A549 (cell line): ENCODE data around the gene KCNIP4. TPM values are rescaled to one million over a fixed set of nuclear protein-coding genes. Genes with fewer than 3 reads are reported as not detected.

ENCODE experiments used
- ATAC-seq, 2 experiments: fragments of 200-7000 bp in 1 of 2; fragments of >200 bp in 1 of 2; cut with Nextera tagmentation in 1 of 2; cut with Tn5 transposase in 1 of 2; 3 replicates each; pipeline versions ENCODE4 v1.8.0 to v1.9.1; 2018 to 2020; ENCODE audit warnings: mild to moderate bottlenecking in 1 of 2, moderate library complexity in 1 of 2
- CTCF ChIA-PET: fragments of 300-600 bp; sonication (Branson Sonifier 250); formaldehyde crosslinking; extraction: SDS; loops from one replicate; lab custom pipeline; 2021; ENCODE audit warnings: antibody characterized with exemption, inconsistent platforms; lab: Yijun Ruan, JAX
- POLR2A ChIA-PET: fragments of 350-600 bp; formaldehyde crosslinking; extraction: SDS; loops from one replicate; lab custom pipeline; 2021; ENCODE audit warnings: antibody characterized with exemption, inconsistent platforms; lab: Yijun Ruan, JAX
- DNase-seq, 2 experiments: peaks; one replicate each; pipeline versions ENCODE4 v3.0.0 to v3.0.0-alpha.2; 2011 to 2016; ENCODE audit warnings: low read depth in 1 of 2, low spot score in 1 of 2
- FAIRE-seq: peaks from 2 replicates; lab custom pipeline; 2011; peaks lifted over from hg19 to GRCh38; lab: Jason Lieb, UNC
- H3K27ac ChIP-seq, 2 experiments: fragments of >200 bp; sonication (Bioruptor Twin); formaldehyde crosslinking; 3 replicates each; pipeline ENCODE4 v1.5.1; 2016 to 2017
- H3K4me1 ChIP-seq: fragments of >200 bp; sonication (Bioruptor Twin); formaldehyde crosslinking; 3 replicates; pipeline ENCODE4 v1.6.1; 2016
- H3K4me2 ChIP-seq: fragments of >200 bp; sonication (Bioruptor Twin); formaldehyde crosslinking; 3 replicates; pipeline ENCODE4 v1.6.1; 2016
- H3K4me3 ChIP-seq: fragments of >200 bp; sonication (Bioruptor Twin); formaldehyde crosslinking; 3 replicates; pipeline ENCODE4 v1.5.1; 2016
- H3K9me3 ChIP-seq: fragments of >200 bp; sonication (Bioruptor Twin); formaldehyde crosslinking; 3 replicates; pipeline ENCODE4 v1.6.1; 2016
- BHLHE40 ChIP-seq: IDR thresholded peaks from 2 replicates; pipeline ENCODE4 v1.6.1; 2012; ENCODE audit warnings: low read depth, low read length, inconsistent platforms
- CBX2 ChIP-seq: fragments of 200-600 bp; sonication (generic); IDR thresholded peaks from 2 replicates; pipeline ENCODE4 v1.6.1; 2016; ENCODE audit warnings: low read depth, mild to moderate bottlenecking, borderline replicate concordance
- CHD4 ChIP-seq: fragments of 200-600 bp; sonication (generic); IDR thresholded peaks from 2 replicates; pipeline ENCODE4 v1.6.1; 2016; ENCODE audit warnings: antibody characterized with exemption, mild to moderate bottlenecking, borderline replicate concordance
- EP300 ChIP-seq, 2 experiments: fragments of >200 bp; sonication (Bioruptor Twin); formaldehyde crosslinking; IDR thresholded peaks; 2 replicates in 1 of 2; 3 replicates in 1 of 2; pipeline ENCODE4 v1.6.1; 2016 to 2017
- FOSL2 ChIP-seq, 2 experiments: fragments of 450-650 bp in 1 of 2; fragments of >200 bp in 1 of 2; sonication (Bioruptor Twin) in 1 of 2; formaldehyde crosslinking; IDR thresholded peaks; 2 replicates each; pipeline versions ENCODE4 v1.5.0 to v1.6.1; 2016 to 2020; ENCODE audit warnings: mild to moderate bottlenecking in 1 of 2, moderate library complexity in 1 of 2
- FOXS1 ChIP-seq: fragments of 250-450 bp; sonication (Bioruptor Pico); IDR thresholded peaks from 2 replicates; pipeline ENCODE4 v1.5.0; 2020; ENCODE audit warnings: mild to moderate bottlenecking, moderate library complexity
- HDAC2 ChIP-seq: fragments of 200-600 bp; sonication (generic); IDR thresholded peaks from 2 replicates; pipeline ENCODE4 v1.6.1; 2016
- HEYL ChIP-seq: fragments of 250-450 bp; sonication (Bioruptor Pico); IDR thresholded peaks from 2 replicates; pipeline ENCODE4 v1.8.0; 2021; ENCODE audit warnings: mild to moderate bottlenecking, moderate library complexity
- HOXA7 ChIP-seq: fragments of 250-450 bp; sonication (Bioruptor Pico); IDR thresholded peaks from 2 replicates; pipeline ENCODE4 v1.5.0; 2020; ENCODE audit warnings: mild to moderate bottlenecking, moderate library complexity
- HOXB5 ChIP-seq: fragments of 250-450 bp; sonication (Bioruptor Pico); IDR thresholded peaks from 2 replicates; pipeline ENCODE4 v1.5.0; 2020; ENCODE audit warnings: mild to moderate bottlenecking, moderate library complexity
- KDM1A ChIP-seq: fragments of 200-600 bp; sonication (generic); IDR thresholded peaks from 2 replicates; pipeline ENCODE4 v1.6.1; 2016; ENCODE audit warnings: low read depth, mild to moderate bottlenecking
- KDM5A ChIP-seq: fragments of 200-600 bp; sonication (generic); IDR thresholded peaks from 2 replicates; pipeline ENCODE4 v1.6.1; 2016; ENCODE audit warnings: antibody characterized with exemption, mild to moderate bottlenecking
- MAFK ChIP-seq: fragments of 450-650 bp; IDR thresholded peaks from 2 replicates; pipeline ENCODE4 v1.6.1; 2014; ENCODE audit not compliant: partially characterized antibody
- MYC ChIP-seq: IDR thresholded peaks from 2 replicates; pipeline ENCODE4 v1.6.1; 2012; ENCODE audit warnings: mild to moderate bottlenecking, inconsistent platforms, low read length, improper control_type of control experiment, borderline replicate concordance
- RAD21 ChIP-seq, 2 experiments: fragments of >200 bp in 1 of 2; sonication (Bioruptor Twin) in 1 of 2; formaldehyde crosslinking in 1 of 2; IDR thresholded peaks in 1 of 2; conservative IDR thresholded peaks in 1 of 2; 2 replicates in 1 of 2; 3 replicates in 1 of 2; pipeline ENCODE4 v1.6.1; 2012 to 2018; ENCODE audit warnings: inconsistent platforms in 1 of 2
- RARB ChIP-seq: fragments of 250-450 bp; sonication (Bioruptor Pico); IDR thresholded peaks from 2 replicates; pipeline ENCODE4 v1.8.0; 2021; ENCODE audit warnings: mild to moderate bottlenecking, moderate library complexity
- RCOR1 ChIP-seq: fragments of 150-350 bp; IDR thresholded peaks from 2 replicates; pipeline ENCODE4 v1.6.1; 2014; ENCODE audit warnings: antibody characterized with exemption, low read length, low read depth
- RFX5 ChIP-seq: fragments of 450-650 bp; IDR thresholded peaks from 2 replicates; pipeline ENCODE4 v1.7.1; 2014; ENCODE audit warnings: antibody characterized with exemption, mild to moderate bottlenecking, moderate library complexity
- RNF2 ChIP-seq: fragments of 200-600 bp; sonication (generic); IDR thresholded peaks from 2 replicates; pipeline ENCODE4 v1.6.1; 2016; ENCODE audit warnings: low read depth, mild to moderate bottlenecking, antibody characterized with exemption, moderate library complexity, borderline replicate concordance
- SREBF2 ChIP-seq: fragments of 450-650 bp; IDR thresholded peaks from 2 replicates; pipeline ENCODE4 v1.6.1; 2014; ENCODE audit warnings: mild to moderate bottlenecking, moderate library complexity
- TP53 ChIP-seq: fragments of 250-450 bp; sonication (Bioruptor Pico); IDR thresholded peaks from 2 replicates; pipeline ENCODE4 v1.5.0; 2021; ENCODE audit warnings: mild to moderate bottlenecking, moderate library complexity
- ZFP36 ChIP-seq: fragments of 450-650 bp; IDR thresholded peaks from 2 replicates; pipeline ENCODE4 v1.6.1; 2014; ENCODE audit warnings: borderline replicate concordance; ENCODE audit not compliant: partially characterized antibody
- ZNF302 ChIP-seq: fragments of 250-450 bp; sonication (Bioruptor Pico); IDR thresholded peaks from 2 replicates; pipeline ENCODE4 v1.9.0; 2021; ENCODE audit warnings: inconsistent platforms, mild to moderate bottlenecking, moderate library complexity
- ZSCAN20 ChIP-seq: fragments of 250-450 bp; sonication (Bioruptor Pico); IDR thresholded peaks from 2 replicates; pipeline ENCODE4 v1.8.0; 2022; ENCODE audit warnings: mild to moderate bottlenecking, moderate library complexity
- WGBS: methylation state at CpG from one replicate; pipeline ENCODE4 v1.1.6; 2017; ENCODE audit errors: missing lambda C conversion rate; 5-methylcytosine and 5-hydroxymethylcytosine counted together
- polyA plus RNA-seq, 4 experiments: library from polyadenylated mRNA; depleted of rRNA in 3 of 4; stranded (reverse); fragments of >200 nt; fragmentation: RNase III in 1 of 4; extraction: RNeasy Plus Mini Kit Qiagen cat#74134 plus additional on column Dnase treatment in 1 of 4; gene quantifications; 2 replicates in 3 of 4; 3 replicates in 1 of 4; pipeline ENCODE4 v1.2.3, GENCODE V29; 2011 to 2017
- TF ChIP-seq, protein P1 (sequence below): IDR thresholded peaks from 2 replicates; pipeline ENCODE4 v1.6.1; 2012; ENCODE audit warnings: low read depth, borderline replicate concordance
- TF ChIP-seq, protein P2 (sequence below): fragments of >200 bp; sonication (Bioruptor Twin); formaldehyde crosslinking; IDR thresholded peaks from 2 replicates; pipeline ENCODE4 v1.6.1; 2016
- TF ChIP-seq, protein P3 (sequence below): fragments of 250-450 bp; sonication (Bioruptor Pico); IDR thresholded peaks from 2 replicates; pipeline ENCODE4 v1.5.0; 2020; ENCODE audit warnings: low read depth, mild to moderate bottlenecking, moderate library complexity
- TF ChIP-seq, protein P4 (sequence below): fragments of 200-600 bp; sonication (generic); IDR thresholded peaks from 2 replicates; pipeline ENCODE4 v1.6.1; 2016; ENCODE audit warnings: antibody characterized with exemption, mild to moderate bottlenecking, moderate library complexity
- TF ChIP-seq, protein P5 (sequence below): fragments of 450-650 bp; IDR thresholded peaks from 2 replicates; pipeline ENCODE4 v1.6.1; 2014; ENCODE audit warnings: antibody characterized with exemption

Gene KCNIP4
- polyA plus RNA-seq, 2 of the 4 experiments (the other 2 are of a cell fraction): not detected

DNA sequence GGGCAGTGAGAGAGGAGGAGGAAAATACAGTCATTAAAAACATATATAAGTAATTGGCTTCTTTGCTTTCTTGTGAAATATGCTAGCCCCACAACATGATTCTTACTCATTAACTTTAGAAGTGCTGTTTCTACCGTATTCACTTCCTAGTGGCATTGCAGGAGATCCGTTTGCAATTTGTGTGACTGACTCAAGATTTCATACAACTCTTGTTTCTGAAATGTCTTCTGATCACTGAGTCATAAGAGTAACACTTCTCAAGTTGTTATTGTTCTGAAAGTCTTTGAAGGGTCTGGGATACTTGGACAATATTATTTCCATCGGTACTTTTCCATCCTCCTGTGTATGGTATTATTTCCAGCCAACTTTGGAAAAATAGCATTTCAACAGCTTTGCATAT is 937.5 kb downstream of the KCNIP4 start:
- FAIRE-seq: no peak
- H3K9me3 ChIP-seq: no peaks in the 10 kb centered on the region
- H3K4me2 ChIP-seq: no peak overlapping the region
- H3K4me3 ChIP-seq: no peak overlapping the region
- TF ChIP-seq, protein P1, sequence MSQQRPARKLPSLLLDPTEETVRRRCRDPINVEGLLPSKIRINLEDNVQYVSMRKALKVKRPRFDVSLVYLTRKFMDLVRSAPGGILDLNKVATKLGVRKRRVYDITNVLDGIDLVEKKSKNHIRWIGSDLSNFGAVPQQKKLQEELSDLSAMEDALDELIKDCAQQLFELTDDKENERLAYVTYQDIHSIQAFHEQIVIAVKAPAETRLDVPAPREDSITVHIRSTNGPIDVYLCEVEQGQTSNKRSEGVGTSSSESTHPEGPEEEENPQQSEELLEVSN: no peak
- TF ChIP-seq CBX2 (no peak), FOSL2 (IDR thresholded peaks at IDR 0.05) (no peak), FOSL2 (CRISPR knock-in tag; IDR thresholded peaks at IDR 0.05) (no peak), MYC (no peak), FOXS1 (CRISPR knock-in tag) (no peak), MAFK (no peak), HOXA7 (no peak), HDAC2 (no peak), RARB (CRISPR knock-in tag) (no peak), RFX5 (no peak), RNF2 (no peak), CHD4 (no peak), RAD21 (conservative IDR thresholded peaks at IDR 0.05 in 1 of 2, IDR thresholded peaks at IDR 0.05 in 1 of 2) (no peak)
- TF ChIP-seq, protein P2, sequence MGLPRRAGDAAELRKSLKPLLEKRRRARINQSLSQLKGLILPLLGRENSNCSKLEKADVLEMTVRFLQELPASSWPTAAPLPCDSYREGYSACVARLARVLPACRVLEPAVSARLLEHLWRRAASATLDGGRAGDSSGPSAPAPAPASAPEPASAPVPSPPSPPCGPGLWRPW: no peak
- TF ChIP-seq, protein P3, sequence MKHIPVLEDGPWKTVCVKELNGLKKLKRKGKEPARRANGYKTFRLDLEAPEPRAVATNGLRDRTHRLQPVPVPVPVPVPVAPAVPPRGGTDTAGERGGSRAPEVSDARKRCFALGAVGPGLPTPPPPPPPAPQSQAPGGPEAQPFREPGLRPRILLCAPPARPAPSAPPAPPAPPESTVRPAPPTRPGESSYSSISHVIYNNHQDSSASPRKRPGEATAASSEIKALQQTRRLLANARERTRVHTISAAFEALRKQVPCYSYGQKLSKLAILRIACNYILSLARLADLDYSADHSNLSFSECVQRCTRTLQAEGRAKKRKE: no peak
- CTCF ChIA-PET: no interaction called here
- DNase-seq: no peak
- no peak for ATAC-seq
- no peaks in the 10 kb centered on the region for H3K4me1 ChIP-seq
- POLR2A ChIA-PET: no interaction called here
- H3K27ac ChIP-seq: no peak overlapping the region
- 0% methylated on average over 3 of the region's 3 CpGs for WGBS

DNA sequence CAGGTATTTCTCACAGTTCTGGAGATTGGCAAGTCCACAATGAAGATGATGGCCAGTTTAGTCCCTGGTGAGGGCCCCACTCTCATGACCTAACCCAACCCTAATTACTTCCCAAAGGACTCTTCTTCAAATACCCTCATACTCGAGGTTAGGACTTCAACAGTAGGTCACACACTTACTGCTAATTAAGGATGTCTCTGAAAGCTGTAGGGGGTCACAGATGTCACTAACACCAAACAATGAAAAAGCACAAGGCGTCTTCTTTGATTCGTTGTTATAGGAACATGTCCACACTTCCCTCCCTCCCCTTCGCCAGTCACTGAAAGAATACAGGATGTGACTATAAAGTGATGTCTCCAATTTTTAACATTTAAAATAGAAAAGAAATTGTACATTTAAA is 938.6 kb downstream of the KCNIP4 start:
- WGBS: 33% methylated on average over 4 of the region's 4 CpGs
- ATAC-seq (no peak), DNase-seq (no peak), FAIRE-seq (no peak)
- Histone ChIP-seq H3K4me2 (no peak overlapping the region), H3K27ac (no peak overlapping the region), H3K9me3 (no peaks in the 10 kb centered on the region), H3K4me1 (no peaks in the 10 kb centered on the region), H3K4me3 (no peak overlapping the region)
- TF ChIP-seq HDAC2: no peak
- TF ChIP-seq KDM5A: no peak
- no peak for TF ChIP-seq RCOR1
- TF ChIP-seq MYC: no peak
- TF ChIP-seq, protein P4, sequence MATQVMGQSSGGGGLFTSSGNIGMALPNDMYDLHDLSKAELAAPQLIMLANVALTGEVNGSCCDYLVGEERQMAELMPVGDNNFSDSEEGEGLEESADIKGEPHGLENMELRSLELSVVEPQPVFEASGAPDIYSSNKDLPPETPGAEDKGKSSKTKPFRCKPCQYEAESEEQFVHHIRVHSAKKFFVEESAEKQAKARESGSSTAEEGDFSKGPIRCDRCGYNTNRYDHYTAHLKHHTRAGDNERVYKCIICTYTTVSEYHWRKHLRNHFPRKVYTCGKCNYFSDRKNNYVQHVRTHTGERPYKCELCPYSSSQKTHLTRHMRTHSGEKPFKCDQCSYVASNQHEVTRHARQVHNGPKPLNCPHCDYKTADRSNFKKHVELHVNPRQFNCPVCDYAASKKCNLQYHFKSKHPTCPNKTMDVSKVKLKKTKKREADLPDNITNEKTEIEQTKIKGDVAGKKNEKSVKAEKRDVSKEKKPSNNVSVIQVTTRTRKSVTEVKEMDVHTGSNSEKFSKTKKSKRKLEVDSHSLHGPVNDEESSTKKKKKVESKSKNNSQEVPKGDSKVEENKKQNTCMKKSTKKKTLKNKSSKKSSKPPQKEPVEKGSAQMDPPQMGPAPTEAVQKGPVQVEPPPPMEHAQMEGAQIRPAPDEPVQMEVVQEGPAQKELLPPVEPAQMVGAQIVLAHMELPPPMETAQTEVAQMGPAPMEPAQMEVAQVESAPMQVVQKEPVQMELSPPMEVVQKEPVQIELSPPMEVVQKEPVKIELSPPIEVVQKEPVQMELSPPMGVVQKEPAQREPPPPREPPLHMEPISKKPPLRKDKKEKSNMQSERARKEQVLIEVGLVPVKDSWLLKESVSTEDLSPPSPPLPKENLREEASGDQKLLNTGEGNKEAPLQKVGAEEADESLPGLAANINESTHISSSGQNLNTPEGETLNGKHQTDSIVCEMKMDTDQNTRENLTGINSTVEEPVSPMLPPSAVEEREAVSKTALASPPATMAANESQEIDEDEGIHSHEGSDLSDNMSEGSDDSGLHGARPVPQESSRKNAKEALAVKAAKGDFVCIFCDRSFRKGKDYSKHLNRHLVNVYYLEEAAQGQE: no peak
- no peak for TF ChIP-seq HEYL
- no peak for TF ChIP-seq EP300 (IDR thresholded peaks at IDR 0.05)
- no peak for TF ChIP-seq HOXB5
- TF ChIP-seq RFX5: no peak
- TF ChIP-seq ZSCAN20 (CRISPR knock-in tag): no peak
- TF ChIP-seq ZNF302 (CRISPR knock-in tag): no peak
- TF ChIP-seq KDM1A: no peak
- TF ChIP-seq MAFK: no peak
- TF ChIP-seq BHLHE40: no peak
- TF ChIP-seq TP53 (CRISPR knock-in tag): no peak
- TF ChIP-seq, protein P5, sequence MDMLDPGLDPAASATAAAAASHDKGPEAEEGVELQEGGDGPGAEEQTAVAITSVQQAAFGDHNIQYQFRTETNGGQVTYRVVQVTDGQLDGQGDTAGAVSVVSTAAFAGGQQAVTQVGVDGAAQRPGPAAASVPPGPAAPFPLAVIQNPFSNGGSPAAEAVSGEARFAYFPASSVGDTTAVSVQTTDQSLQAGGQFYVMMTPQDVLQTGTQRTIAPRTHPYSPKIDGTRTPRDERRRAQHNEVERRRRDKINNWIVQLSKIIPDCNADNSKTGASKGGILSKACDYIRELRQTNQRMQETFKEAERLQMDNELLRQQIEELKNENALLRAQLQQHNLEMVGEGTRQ: no peak
- no peak for TF ChIP-seq ZFP36
- no peak for TF ChIP-seq SREBF2
- no peak for TF ChIP-seq HOXA7
- ChIA-PET POLR2A (no interaction called here), CTCF (interaction anchor here (1.2 kb wide), 1 partner anchor 8 kb away, joined by 3 read pairs; no protein-coding TSS in a partner anchor)
